B cell (primary cell): ENCODE measurements around the gene EIF3CL. TPM values are rescaled to one million over a fixed set of nuclear protein-coding genes. Genes with fewer than 3 reads are reported as not detected.
A peak's percentile ranks its signal among the peaks of the same experiment; 100 is the strongest.
"Not testable (repeated sequence)": the region's sequence is repeated elsewhere in the genome, so short reads cannot be mapped to it uniquely, and the experiment has no call there.

ENCODE experiments used
- ATAC-seq: fragments of 200-7000 bp; cut with Tn5 transposase; one replicate; pipeline ENCODE4 v1.10.0; 2021; ENCODE audit warnings: low read depth, mild to moderate bottlenecking, moderate number of reproducible peaks, moderate library complexity
- CTCF ChIA-PET: fragments of 350-600 bp; sonication (Branson Sonifier 250); formaldehyde crosslinking; loops from one replicate; lab custom pipeline; 2021; ENCODE audit warnings: antibody characterized with exemption, inconsistent platforms; lab: Charles Lee
- POLR2A ChIA-PET: fragments of 350-600 bp; sonication (Branson Sonifier 250); formaldehyde crosslinking; loops from one replicate; lab custom pipeline; 2021; ENCODE audit warnings: antibody characterized with exemption; lab: Charles Lee
- DNase-seq: peaks from one replicate; pipeline ENCODE4 v3.0.0; 2013
- H2AFZ ChIP-seq: 2 replicates; pipeline ENCODE4 v1.6.1; 2012; ENCODE audit warnings: mild to moderate bottlenecking, low read depth, low read length; ENCODE audit not compliant: insufficient read depth, poor library complexity, severe bottlenecking
- H3K27ac ChIP-seq, 2 donors: 1 replicate in 1 of 2; 2 replicates in 1 of 2; pipeline ENCODE4 v1.5.1; 2012 to 2013; ENCODE audit warnings: low read length in 2 of 2, mild to moderate bottlenecking in 2 of 2, moderate library complexity in 1 of 2
- H3K27me3 ChIP-seq, 4 experiments: fragments of 200-600 bp in 1 of 4; sonication (generic) in 1 of 4; replicated peaks in 1 of 4; 1 replicate in 2 of 4; 2 replicates in 2 of 4; pipeline versions ENCODE4 v1.6.1 to v1.7.0; 2013 to 2016; ENCODE audit warnings: low read length in 3 of 4, mild to moderate bottlenecking in 2 of 4, mixed read lengths in 1 of 4, moderate library complexity in 1 of 4; ENCODE audit not compliant: insufficient read depth in 4 of 4, control insufficient read depth in 3 of 4; ENCODE audit errors: control extremely low read depth in 1 of 4
- H3K36me3 ChIP-seq, 2 experiments: replicated peaks in 1 of 2; 1 replicate in 1 of 2; 2 replicates in 1 of 2; pipeline versions ENCODE4 v1.6.1 to v1.7.1; 2013; ENCODE audit warnings: low read length in 1 of 2; ENCODE audit not compliant: insufficient read depth in 2 of 2, control insufficient read depth in 1 of 2; ENCODE audit errors: control extremely low read depth in 1 of 2, extremely low read depth in 1 of 2
- H3K4me1 ChIP-seq, 2 donors: fragments of 200-600 bp in 1 of 2; sonication (generic) in 1 of 2; 1 replicate in 1 of 2; 2 replicates in 1 of 2; pipeline versions ENCODE4 v1.5.1 to v1.6.1; 2013 to 2017; ENCODE audit warnings: low read length in 2 of 2; ENCODE audit not compliant: control insufficient read depth in 2 of 2, insufficient read depth in 2 of 2
- H3K4me2 ChIP-seq: replicated peaks from 2 replicates; pipeline ENCODE3; 2012; ENCODE audit warnings: mild to moderate bottlenecking, low read depth, low read length; ENCODE audit not compliant: poor library complexity, severe bottlenecking
- H3K4me3 ChIP-seq, 5 experiments: fragments of 200-600 bp in 1 of 5; sonication (generic) in 1 of 5; 1 replicate in 3 of 5; 2 replicates in 2 of 5; pipeline versions ENCODE4 v1.5.1 to v1.7.0; 2011 to 2016; ENCODE audit warnings: low read length in 4 of 5, mild to moderate bottlenecking in 4 of 5, low read depth in 2 of 5, control low read depth in 1 of 5, moderate library complexity in 1 of 5; ENCODE audit not compliant: insufficient read depth in 1 of 5; ENCODE audit errors: control extremely low read depth in 1 of 5, extremely low read depth in 1 of 5
- H3K79me2 ChIP-seq: fragments of 200-600 bp; sonication (generic); one replicate; pipeline ENCODE4 v1.6.0; 2016; ENCODE audit warnings: low read length; ENCODE audit not compliant: control insufficient read depth, insufficient read depth
- H3K9ac ChIP-seq: fragments of 200-600 bp; sonication (generic); 2 replicates; pipeline ENCODE4 v1.6.1; 2017; ENCODE audit warnings: mild to moderate bottlenecking, low read length, moderate library complexity
- H3K9me3 ChIP-seq, 3 donors: one replicate each; pipeline versions ENCODE4 v1.6.1 to v1.7.1; 2013; ENCODE audit warnings: low read length in 2 of 3; ENCODE audit not compliant: control insufficient read depth in 2 of 3, insufficient read depth in 1 of 3; ENCODE audit errors: control extremely low read depth in 1 of 3
- H4K20me1 ChIP-seq: 2 replicates; pipeline ENCODE4 v1.6.0; 2012; ENCODE audit warnings: mild to moderate bottlenecking, low read length; ENCODE audit not compliant: insufficient read depth, control insufficient read depth, poor library complexity, severe bottlenecking
- H3K27ac Mint-ChIP-seq: one replicate; pipeline ENCODE4 v1.8.0; 2021; ENCODE audit warnings: mixed read lengths
- H3K27me3 Mint-ChIP-seq: one replicate; pipeline ENCODE4 v1.8.0; 2021; ENCODE audit warnings: mixed read lengths
- H3K4me1 Mint-ChIP-seq: one replicate; pipeline ENCODE4 v1.8.0; 2021; ENCODE audit warnings: mixed read lengths
- H3K4me3 Mint-ChIP-seq: one replicate; pipeline ENCODE4 v1.8.0; 2021; ENCODE audit warnings: mixed read lengths
- H3K9me3 Mint-ChIP-seq: one replicate; pipeline ENCODE4 v1.8.0; 2022; ENCODE audit warnings: mixed read lengths; ENCODE audit not compliant: insufficient read depth
- WGBS: methylation state at CpG from one replicate; pipeline ENCODE4 v1.1.5; 2013; ENCODE audit warnings: missing lambda C conversion rate; ENCODE audit not compliant: insufficient coverage; 5-methylcytosine and 5-hydroxymethylcytosine counted together
- intact Hi-C: fragments of 100-400 bp; cut with micrococcal nuclease; formaldehyde crosslinking; loops from one replicate; pipeline ENCODE4 v1.10.0; 2022
- polyA plus RNA-seq: library from polyadenylated mRNA; depleted of rRNA; stranded (reverse); fragments of >200 nt; gene quantifications from 2 replicates; pipeline ENCODE4 v1.2.3, GENCODE V29; 2012
- total RNA-seq, 2 donors: library from RNA; stranded (reverse); fragments of 120-200 nt in 1 of 2; gene quantifications; 1 replicate in 1 of 2; 2 replicates in 1 of 2; pipeline versions ENCODE4 v1.2.3 to v1.2.4, GENCODE V29; 2013 to 2022

Gene EIF3CL
- total and polyA plus RNA-seq, 2 donors (not counting 1 experiment from before 2014, with no cell fraction given) = 77.9 to 90.2 TPM

- intact Hi-C loops, H3K4me2 ChIP-seq, H3K27ac Mint-ChIP-seq, H4K20me1 ChIP-seq, H3K4me1 Mint-ChIP-seq, H3K9ac ChIP-seq, H3K27me3 ChIP-seq, POLR2A ChIA-PET, H3K4me3 ChIP-seq, H3K27me3 Mint-ChIP-seq, H3K4me3 Mint-ChIP-seq, ATAC-seq, H2AFZ ChIP-seq, H3K4me1 ChIP-seq, H3K36me3 ChIP-seq, CTCF ChIA-PET, H3K79me2 ChIP-seq, H3K9me3 ChIP-seq, H3K9me3 Mint-ChIP-seq, H3K27ac ChIP-seq: not testable (repeated sequence)
- no CpG with 5 or more reads among the region's 5 CpGs for whole genome bisulfite sequencing
- peak; percentile 26 for DNase-seq
Observed at GRCh38 chr16:28362600-28362999, 41.0 kb downstream of the EIF3CL start.

- POLR2A ChIA-PET, H3K4me3 Mint-ChIP-seq, H3K79me2 ChIP-seq, H3K36me3 ChIP-seq, H3K27ac ChIP-seq, H3K9ac ChIP-seq, H3K4me3 ChIP-seq, H3K4me1 ChIP-seq, H3K9me3 Mint-ChIP-seq, H3K4me2 ChIP-seq, H3K4me1 Mint-ChIP-seq, H3K27ac Mint-ChIP-seq, H4K20me1 ChIP-seq, H2AFZ ChIP-seq, DNase-seq, intact Hi-C loops, ATAC-seq, H3K27me3 Mint-ChIP-seq, H3K27me3 ChIP-seq, H3K9me3 ChIP-seq, CTCF ChIA-PET: not testable (repeated sequence)
- WGBS = no CpG with 5 or more reads among the region's 6 CpGs
Observed at GRCh38 chr16:28338230-28338629, 65.4 kb downstream of the EIF3CL start.

DNA sequence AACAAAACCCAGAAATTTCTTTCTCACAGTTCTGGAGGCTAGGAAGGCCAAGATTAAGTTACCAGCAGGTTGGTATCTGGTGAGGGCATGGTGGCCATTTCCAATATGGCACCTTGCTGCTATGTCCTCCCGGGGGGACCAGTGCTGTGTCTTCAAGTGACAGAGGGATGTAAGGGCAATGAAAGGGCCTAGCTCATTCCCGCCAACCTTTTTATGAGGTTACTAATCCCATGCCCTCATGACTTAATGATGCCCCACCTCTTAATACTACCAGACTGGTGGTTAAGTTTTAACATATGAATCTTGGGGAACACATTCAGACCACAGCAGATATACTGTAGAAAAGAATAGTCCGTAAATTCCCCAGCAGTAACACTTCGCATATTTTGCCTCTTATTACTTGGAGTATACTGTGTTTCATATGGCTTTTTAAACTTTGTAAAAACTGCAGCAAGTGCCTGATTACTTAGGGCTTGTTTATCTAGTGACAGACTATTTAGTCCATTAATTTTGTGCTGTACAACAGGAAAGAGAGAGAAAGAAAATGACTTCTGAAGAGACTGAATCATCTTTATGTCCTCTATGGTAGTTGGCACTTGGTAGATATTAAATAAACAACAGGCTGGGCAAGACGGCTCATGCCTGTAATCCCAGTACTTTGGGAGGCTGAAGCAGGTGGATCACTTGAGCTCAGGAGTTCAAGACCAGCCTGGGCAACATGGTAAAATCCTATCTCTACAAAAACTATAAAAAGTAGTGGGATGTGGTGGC lies 66.5 kb downstream of the EIF3CL start:
- H3K9ac ChIP-seq, ATAC-seq, H3K27me3 ChIP-seq, CTCF ChIA-PET, H3K27me3 Mint-ChIP-seq, H3K36me3 ChIP-seq, H3K27ac Mint-ChIP-seq, H3K4me3 ChIP-seq, H4K20me1 ChIP-seq, H3K4me2 ChIP-seq, H3K79me2 ChIP-seq, H3K4me3 Mint-ChIP-seq, H3K9me3 ChIP-seq, intact Hi-C loops, POLR2A ChIA-PET, DNase-seq, H3K4me1 Mint-ChIP-seq, H3K4me1 ChIP-seq, H2AFZ ChIP-seq, H3K9me3 Mint-ChIP-seq, H3K27ac ChIP-seq: not testable (repeated sequence)
- no CpG with 5 or more reads among the region's 5 CpGs for WGBS

- H3K4me1 Mint-ChIP-seq, H3K4me2 ChIP-seq, ATAC-seq, H3K27ac ChIP-seq, H3K79me2 ChIP-seq, H3K27me3 Mint-ChIP-seq, H3K9me3 Mint-ChIP-seq, H3K36me3 ChIP-seq, H4K20me1 ChIP-seq, H3K9me3 ChIP-seq, H3K9ac ChIP-seq, DNase-seq, H3K4me3 ChIP-seq, H3K27me3 ChIP-seq, H3K27ac Mint-ChIP-seq, H3K4me1 ChIP-seq, H3K4me3 Mint-ChIP-seq, intact Hi-C loops, H2AFZ ChIP-seq, POLR2A ChIA-PET: not testable (repeated sequence)
- CTCF ChIA-PET = interaction anchor here (0.6 kb wide), 1 partner anchor 89 kb away, joined by 3 read pairs; no protein-coding TSS in a partner anchor
- 94% methylated on average over 2 of the region's 8 CpGs for WGBS
Observed at GRCh38 chr16:28335678-28336077, 68.0 kb downstream of the EIF3CL start.
